HG02571 (cell line): ENCODE data around the gene ANKRD53.

Experiments
- ATAC-seq: cut with Tn5 transposase; IDR thresholded peaks from one replicate; pipeline ENCODE4 v1.9.1; 2021; ENCODE audit warnings: mild to moderate bottlenecking, moderate library complexity; ENCODE audit not compliant: unreplicated experiment

The ANKRD53 gene

GRCh38 chr2:70942396-70943204 lies 35.8 kb upstream of the ANKRD53 start:
- ATAC-seq = no peak

GRCh38 chr2:70943205-70943871 lies 35.1 kb upstream of the ANKRD53 start:
- ATAC-seq = no peak

DNA sequence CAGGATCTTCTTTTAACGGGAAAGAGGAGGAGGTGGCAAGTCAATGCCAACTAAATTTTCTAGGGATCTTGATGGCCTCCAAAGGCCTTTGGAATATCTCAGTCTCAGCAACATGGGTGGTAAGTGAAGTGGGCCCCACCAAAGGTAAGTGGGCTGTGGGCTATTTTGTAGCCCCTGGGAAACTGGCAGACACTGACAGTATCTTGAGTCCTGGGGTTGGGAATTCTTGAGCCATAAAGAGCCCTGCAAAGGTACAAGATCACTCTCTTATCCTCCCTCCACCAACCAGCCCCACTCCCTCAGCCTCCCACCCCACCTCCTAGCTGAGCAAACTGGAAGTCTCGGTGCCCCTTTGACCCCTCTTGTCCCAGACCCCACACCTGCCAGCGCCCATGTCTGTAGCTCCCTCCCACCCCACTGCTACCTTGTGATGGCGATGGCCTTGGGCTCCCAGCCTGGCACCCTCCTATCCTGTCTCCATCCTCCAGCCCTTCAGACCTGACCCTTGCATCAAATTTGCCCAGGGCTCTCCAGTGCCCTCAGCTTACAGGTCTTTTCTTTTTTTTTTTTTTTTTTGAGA lies 34.2 kb upstream of the ANKRD53 start:
- ATAC-seq = no peak

DNA sequence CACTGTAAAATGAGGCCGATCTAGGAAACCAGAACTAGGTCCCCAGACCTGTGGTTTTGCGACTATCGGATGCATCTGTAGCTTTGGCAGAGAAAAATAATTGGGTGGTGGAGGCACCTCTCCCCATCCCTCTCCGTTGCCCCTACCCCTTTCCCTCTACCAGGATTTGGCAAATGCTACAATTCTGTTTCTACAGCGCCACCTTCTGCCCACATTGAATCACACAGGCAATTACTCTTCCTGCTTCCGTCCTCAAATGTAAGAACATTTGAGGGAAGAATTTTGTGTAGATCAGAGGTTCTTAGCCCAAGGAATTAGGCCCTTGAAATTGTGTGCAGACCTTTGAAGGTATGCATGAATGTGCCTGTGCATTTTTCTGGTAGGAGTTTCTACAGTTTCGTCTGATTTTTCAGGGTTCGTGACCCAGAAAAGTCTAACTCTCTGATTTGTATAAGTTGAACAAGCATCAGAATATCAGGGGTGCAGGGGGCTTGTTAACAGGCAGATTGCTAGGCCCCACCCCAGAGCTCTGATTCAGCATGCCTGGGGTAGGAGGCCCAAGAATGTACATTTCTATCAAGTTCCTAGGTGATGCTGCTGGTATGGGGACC lies 31.5 kb upstream of the ANKRD53 start:
- no peak for ATAC-seq

DNA sequence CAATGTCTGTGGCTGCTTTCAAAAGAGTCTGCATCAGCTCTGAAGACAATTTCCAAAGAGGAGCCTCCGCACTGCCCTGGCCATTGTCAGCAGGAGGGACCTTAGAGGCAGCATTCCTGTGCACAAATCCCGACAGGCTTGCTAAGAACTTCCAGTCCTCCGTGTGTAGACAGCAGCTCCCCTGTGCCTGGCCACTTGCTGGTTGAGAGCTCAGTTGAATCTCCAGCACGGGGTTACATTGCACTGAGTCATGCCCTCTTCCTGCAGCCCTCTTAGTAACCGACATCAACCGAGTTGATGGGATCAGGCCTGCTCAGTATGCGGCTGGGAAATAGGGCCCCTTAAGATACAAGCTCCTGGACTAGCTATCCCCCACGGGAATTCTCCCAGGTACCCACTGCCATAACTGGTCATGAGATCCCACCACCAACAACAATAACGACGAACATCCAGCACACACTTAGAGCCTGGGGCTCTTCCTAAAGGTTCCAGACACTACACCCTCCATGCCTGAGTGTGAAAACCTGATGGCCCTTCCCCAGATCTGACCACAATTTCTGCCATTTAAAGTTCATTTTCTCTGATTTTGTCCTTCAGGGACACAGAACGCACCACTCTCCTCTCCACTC lies 30.8 kb upstream of the ANKRD53 start:
- ATAC-seq = no peak

- ATAC-seq = peak; percentile 92
Observed at GRCh38 chr2:70948337-70949003, 30.0 kb upstream of the ANKRD53 start.

DNA sequence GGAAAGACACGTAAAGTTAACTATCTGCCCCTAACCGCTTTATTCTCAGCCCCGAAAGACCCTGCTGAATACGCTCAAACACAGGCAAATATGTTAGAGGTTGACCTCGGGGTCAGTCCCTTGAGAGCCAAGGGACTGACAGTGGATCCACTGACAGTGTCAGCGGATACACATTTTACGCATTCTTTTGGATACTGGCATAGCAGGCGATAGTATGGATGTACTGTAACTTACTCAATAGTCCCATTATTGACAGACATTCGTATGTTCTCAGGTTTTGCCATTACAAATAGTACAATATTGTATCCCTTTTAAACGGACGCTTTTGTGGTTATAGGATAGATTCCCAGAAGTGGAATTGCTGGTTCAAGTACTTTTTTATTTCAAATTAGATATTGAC lies 29.3 kb upstream of the ANKRD53 start:
- no peak for ATAC-seq

GRCh38 chr2:70954886-70955285 lies 23.5 kb upstream of the ANKRD53 start:
- no peak for ATAC-seq

DNA sequence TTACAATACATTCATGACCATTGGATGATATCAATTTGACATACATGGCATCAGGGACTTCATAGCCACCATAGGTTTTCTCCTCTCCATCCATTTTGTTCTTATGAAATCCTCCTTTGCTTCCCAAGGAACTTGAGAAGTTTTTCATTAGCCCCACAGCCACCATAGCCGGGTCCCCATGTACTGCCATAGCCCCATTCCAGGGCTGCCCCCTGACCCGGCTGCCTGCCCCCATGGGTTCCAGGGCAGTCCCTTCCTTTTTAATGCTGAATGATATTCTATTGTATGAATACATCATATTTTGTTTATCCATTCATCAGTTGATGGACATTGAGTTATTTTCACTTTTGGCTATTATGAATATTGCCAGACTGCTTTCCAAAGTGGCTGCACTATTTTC lies 22.3 kb upstream of the ANKRD53 start:
- ATAC-seq = no peak

DNA sequence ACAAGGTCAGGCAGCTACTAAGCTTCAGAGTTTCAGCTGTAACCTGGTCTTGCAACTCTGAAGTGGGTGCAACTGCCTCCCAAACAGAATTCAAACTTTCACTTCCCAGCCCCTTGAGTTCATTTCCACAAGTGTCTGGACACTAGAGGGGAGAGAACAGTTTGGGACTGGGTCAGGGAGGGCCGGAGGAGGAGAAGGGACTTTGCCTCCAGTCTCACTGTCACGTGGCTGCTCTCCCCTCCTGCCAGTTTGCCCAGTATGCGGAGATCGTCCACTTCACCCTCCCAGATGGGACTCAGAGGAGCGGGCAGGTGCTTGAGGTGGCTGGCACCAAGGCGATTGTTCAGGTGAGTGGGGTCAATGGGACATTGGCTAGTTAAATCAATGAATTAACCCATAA lies 20.6 kb upstream of the ANKRD53 start:
- no peak for ATAC-seq

DNA sequence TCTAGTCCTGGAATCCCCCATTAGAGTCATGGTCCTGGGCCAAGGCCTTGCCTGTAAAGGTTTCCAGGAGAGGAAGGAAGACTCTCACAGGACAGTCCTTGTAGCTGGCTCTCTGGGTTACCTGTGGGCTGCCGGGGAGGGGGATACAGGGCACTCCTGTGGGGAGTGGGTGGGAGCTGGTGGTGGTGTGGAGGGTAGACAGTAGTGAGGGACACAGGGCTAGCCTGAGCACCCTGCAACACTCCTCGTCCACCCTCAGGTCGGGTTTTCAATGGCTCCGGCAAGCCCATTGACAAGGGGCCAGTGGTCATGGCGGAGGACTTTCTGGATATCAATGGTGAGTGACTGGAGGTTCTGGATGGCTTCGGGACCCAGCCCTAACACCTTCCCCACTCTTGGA lies 19.7 kb upstream of the ANKRD53 start:
- no peak for ATAC-seq

DNA sequence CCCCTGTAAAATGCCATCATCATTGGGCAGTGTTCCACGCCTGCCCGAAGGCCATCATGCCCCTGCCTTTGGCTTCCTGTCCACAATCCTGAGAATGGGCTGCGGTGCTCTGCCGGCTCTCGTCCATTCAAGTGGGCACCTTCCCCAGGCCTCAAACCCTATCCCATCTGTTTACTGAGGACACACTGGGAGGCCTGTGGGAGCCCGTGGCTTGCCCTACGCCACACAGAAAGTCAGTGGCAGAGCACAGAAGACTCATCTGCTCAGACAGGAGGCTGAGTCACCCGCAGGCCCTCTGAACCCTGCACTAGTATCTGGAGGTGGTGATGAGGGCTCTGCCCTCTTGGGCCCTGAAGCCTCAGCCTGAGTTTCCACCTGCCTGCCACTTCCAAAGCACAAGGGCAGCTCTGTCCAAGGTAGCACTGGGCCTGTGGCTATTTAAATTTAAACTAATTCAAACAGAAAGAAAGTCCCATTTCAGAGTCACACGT lies 19.1 kb upstream of the ANKRD53 start:
- ATAC-seq = no peak

- ATAC-seq = no peak
Observed at GRCh38 chr2:70959851-70960832, 18.3 kb upstream of the ANKRD53 start.

DNA sequence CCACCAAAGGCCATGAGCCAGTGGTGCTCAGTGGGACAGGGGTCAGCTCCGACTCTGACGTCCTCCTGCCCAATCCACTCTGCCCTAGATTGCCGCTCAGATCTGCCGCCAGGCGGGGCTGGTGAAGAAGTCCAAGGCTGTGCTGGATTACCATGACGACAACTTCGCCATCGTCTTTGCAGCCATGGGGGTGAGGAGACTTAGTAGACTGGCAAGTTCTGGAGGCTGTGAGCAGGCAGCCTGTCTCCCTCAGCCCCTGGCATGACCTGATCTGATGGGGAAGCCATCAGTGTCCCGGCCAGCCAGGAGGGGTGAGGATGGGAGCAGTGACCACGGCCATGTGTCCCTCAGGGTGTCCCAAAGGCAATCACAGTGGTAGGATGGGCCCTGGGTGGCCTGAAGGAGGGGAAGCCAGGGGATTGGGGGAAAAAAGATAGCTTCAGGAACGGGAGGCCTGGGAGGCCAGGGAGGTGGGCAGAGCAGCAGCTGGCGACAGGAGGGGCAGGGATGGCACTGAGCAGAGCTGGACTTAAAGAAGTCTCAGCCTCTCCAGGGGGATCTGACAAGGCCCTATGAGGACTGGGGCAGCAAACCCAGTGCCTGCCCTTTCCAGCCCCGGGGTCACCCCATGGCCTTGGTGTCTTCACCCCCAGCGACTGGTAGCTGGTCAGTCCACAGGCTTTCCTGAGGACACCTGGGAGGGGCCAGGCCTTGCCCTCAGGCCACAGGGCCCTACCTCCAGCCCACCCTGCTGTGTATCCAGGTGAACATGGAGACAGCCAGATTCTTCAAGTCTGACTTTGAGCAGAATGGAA lies 17.4 kb upstream of the ANKRD53 start:
- ATAC-seq = no peak

DNA sequence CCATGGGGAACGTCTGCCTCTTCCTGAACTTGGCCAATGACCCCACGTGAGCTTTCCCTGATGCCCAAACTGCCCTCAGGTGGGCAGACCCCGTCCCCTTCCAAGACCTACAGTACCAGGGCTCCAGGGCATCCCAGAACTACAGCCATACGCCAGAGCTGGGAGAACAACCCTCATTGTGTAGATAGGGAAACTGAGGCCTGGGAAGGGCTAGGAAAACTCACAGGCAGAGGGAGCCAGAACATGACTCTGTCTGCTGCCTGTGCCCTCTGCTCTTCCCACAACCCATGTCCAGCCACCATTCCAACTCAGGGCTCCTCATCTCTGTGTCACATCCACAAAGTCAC lies 16.8 kb upstream of the ANKRD53 start:
- no peak for ATAC-seq

GRCh38 chr2:70962211-70962884 lies 16.1 kb upstream of the ANKRD53 start:
- no peak for ATAC-seq

GRCh38 chr2:70962885-70963878 lies 15.2 kb upstream of the ANKRD53 start:
- ATAC-seq = no peak
